GM21367 (cell line): ENCODE data around the gene ABCC1.
"Not testable (repeated sequence)": the region's sequence is repeated elsewhere in the genome, so short reads cannot be mapped to it uniquely, and the experiment has no call there.

Experiments used
- ATAC-seq: cut with Tn5 transposase; IDR thresholded peaks from one replicate; pipeline ENCODE4 v1.9.1; 2021; ENCODE audit not compliant: unreplicated experiment

ABCC1 gene

GRCh38 chr16:16169615-16170014, 220.2 kb downstream of the ABCC1 start:
- ATAC-seq: no peak

- ATAC-seq: no peak
Observed at GRCh38 chr16:16171332-16171919, 222.0 kb downstream of the ABCC1 start.

DNA sequence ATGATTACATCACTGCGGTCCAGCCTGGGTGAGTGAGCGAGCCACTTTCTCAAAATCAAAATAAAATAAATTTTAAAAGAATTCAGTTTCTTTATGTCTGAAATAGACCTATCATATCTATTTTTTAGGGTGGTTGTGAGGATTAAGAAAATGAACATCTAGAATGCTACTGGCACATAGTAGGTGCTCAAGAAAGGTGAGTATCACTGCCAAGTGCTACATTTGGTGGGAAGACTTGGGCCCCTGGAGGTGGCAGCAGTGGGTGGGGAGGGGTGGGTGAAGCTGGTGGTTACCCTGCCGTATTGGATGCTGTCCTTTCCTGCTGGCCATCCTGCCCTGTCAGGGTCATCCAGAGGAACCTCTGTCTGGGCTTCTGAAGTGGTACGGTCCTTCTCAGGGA, 223.6 kb downstream of the ABCC1 start:
- ATAC-seq: no peak

DNA sequence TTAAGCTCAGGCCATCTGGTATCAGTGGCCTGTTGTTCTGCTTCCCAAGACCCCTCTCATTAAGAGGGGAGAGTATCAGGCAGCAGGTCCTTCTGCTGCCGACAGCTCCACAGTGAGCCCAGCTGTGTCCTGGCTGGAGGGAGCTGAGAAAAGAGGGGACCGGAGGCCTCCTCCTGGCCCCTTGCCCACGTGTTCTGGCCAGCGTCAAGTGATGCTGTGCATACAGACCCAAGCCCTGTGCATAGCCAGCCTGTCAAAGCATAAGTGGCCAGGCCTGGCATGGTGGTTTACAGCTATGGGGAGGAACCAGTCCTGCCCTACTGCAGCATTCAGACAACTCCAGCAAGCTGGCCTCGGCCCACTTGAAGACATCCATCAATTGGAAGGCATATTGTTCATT, 225.9 kb downstream of the ABCC1 start:
- no peak for ATAC-seq

- no peak for ATAC-seq
Observed at GRCh38 chr16:16176328-16176727, 226.9 kb downstream of the ABCC1 start.

DNA sequence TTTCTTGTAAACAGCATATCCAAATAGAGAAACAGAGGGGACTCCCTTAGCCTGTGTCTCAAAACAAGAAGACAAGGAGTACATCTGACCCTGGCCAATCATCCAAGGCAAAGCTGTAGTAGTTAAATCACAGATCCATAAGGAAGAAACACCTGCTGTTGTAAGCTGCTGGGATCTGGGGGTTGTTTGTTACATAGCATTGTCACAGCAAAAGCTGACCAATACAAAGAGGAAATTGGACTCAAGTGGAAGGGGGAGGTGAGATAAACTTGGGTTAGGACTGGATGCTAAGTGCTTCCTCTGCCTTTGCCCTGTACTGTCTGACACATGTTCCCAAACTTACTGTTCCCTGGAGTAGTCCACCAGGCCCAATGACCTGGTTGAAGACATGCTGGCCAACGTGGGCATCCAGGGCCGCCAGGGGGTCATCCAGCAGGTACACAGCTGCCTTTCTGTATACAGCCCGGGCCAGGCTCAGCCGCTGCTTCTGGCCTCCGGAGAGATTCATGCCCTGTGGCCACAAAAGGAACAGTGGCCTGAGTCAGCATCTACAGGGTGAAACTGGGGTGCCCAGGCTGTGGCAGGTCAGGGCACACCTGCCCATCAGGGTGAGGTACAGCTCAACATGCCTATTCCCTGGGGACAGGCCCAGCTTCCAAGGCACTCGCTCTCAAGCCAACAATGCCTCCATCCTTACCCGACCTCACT, 229.2 kb downstream of the ABCC1 start:
- no peak for ATAC-seq

DNA sequence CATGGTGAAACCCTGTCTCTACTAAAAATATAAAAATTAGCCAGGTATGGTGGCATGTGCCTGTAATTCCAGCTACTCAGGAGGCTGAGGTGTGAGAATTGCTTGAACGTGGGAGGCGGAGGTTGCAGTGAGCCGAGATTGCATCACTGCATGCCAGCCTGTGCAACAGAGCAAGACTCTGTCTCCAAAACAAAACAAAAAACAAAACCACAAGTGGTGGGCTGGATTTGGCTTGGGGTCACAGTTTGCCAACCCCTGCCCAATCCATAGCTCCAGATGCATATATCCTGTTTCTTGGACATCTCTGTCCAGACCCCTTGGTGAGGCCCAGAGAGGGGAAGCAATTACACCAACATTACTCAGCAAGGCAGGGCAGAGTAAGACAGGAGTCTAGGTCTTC, 232.3 kb downstream of the ABCC1 start:
- not testable (repeated sequence) for ATAC-seq

DNA sequence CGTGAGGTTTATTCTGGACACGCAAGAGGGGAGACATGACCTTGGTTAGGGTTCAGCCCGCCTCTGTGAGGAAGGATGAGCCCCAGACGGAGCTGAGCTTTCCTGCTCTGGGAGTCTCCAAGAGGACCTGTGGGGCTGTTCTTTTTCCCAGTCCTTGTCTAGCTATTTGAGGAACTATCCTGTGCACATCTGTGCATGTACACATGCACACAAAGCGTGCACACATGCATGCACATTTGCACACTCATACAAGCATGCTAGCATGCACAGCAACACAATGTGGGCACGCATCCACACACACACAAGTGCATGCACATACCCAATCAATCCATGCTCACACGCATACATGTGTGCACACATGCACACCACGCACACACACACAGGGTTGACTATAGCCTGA, 233.5 kb downstream of the ABCC1 start:
- ATAC-seq: no peak

GRCh38 chr16:16183562-16183961, 234.1 kb downstream of the ABCC1 start:
- ATAC-seq: no peak

- ATAC-seq: no peak
Observed at GRCh38 chr16:16184594-16184993, 235.2 kb downstream of the ABCC1 start.

DNA sequence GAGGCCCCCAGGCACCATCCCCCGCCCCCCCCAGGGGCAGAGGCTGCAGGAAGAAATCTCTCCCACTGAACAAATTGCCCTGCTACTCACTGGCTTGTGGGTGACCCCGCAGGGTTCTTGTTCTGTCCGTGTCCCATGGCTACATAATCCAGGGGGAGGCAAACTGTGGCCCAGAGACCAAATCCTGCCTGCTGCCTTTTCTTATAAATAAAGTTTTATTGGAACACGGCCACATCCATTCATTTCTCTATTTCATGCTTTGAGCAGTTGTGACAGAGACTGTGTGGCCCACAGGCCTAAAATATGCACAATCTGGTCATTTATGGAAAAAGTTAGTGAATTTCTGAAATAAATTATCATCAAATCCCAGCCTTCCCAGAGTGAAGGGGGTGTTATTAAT, 235.7 kb downstream of the ABCC1 start:
- no peak for ATAC-seq

GRCh38 chr16:16186820-16187219, 237.4 kb downstream of the ABCC1 start:
- ATAC-seq: no peak

DNA sequence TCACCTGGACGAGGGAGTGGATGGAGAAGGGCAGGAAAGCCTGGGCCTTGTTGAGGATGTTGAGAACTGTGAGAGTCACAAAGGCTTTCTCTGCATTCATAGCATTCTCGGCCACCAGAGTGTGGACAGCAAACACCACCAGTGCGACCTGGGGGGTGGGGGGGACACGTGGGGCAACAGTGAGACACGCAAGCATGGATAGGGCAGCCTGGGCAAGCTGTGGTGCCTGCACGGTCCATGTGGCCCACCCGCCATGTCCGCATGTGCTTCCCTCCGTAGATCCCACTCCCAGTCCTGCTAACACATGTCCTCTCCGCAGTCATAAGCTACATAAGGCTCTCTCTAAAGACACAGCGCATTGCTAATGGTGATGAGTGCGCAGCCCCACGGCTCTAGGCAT, 239.4 kb downstream of the ABCC1 start:
- no peak for ATAC-seq

- no peak for ATAC-seq
Observed at GRCh38 chr16:16189842-16190241, 240.4 kb downstream of the ABCC1 start.

GRCh38 chr16:16190546-16190945, 241.1 kb downstream of the ABCC1 start:
- ATAC-seq: no peak

GRCh38 chr16:16190966-16191365, 241.6 kb downstream of the ABCC1 start:
- ATAC-seq: not testable (repeated sequence)

GRCh38 chr16:16191493-16192167, 242.2 kb downstream of the ABCC1 start:
- no peak for ATAC-seq
